Raji (cell line): ENCODE measurements around the gene CORO2B.

Source experiments
- POLR2A ChIP-seq: IDR thresholded peaks from 2 replicates; pipeline ENCODE4 v1.6.1; 2011; ENCODE audit warnings: low read depth, low read length, control low read depth; ENCODE audit not compliant: insufficient read depth

Gene CORO2B

DNA sequence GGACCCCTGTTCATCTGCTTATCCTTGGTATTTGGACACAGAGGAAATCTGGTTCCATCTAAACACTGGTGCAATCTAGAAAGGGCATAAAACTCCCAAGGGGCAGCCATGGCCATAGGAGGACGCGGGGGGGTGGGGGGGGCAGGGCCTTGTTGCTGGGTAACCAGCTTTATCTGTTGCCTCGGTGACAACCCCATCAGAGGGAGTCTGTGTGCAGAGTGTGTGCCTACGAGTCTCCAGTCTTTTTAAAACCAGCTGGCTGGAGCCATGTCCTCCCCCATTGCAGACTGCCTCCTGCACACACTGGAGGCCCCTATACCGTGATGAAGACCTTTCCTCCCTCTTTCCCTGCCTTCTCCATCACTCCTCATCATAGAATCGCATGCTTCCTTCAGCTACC, 26.4 kb upstream of the CORO2B start:
- TF ChIP-seq POLR2A, result no peak

DNA sequence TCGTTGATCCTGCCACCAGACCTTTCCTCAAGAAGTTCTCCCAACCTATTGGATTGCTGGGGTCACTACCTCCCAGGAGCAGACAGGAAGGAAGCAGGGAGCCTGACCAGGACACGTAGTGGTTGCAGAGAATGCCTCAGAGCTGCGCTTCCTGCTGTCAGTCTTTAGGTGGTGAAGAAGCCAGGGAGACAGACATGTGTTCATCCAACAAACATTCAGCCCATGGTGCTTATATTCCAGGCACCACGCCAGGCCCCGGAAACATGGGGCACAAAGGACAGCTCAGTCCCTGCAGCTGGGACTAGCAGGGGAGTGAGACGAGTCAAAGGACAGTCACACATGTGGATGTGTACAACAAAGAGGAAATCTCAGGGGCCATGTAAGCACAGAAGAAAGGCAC, 26.0 kb upstream of the CORO2B start:
- TF ChIP-seq POLR2A, result no peak

DNA sequence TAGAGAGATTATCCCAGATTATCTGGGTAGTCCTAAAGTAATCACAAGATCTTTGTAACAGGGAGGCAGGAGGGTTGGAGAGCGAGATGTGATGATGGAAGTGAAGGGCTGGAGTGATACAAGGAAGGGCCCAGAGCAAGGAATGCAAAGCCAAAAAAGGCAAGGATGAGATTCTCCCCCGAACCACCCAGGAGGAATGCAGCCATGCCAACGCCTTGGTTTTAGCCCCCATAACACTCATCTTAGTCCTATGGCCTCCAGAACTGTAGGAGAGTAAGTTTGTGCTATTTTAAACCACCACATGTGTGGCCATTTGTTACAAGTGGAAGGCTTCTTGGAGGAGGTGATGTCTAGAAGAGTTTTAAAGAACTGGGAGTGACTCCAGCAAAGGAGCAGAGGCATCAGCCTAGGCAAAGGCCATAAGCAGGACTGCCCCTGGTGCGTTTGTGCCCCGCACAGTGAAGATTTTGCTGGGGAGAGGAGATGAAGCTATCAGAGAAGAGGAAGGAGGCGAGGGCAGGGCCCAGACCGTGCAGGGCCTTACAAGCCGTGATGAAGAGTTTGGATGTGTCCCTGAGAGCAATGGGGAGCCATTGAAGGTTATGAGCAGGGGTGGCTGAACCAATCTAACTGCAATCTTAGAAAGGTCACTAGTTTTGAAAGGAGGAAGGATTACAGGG, 25.3 kb upstream of the CORO2B start:
- no peak for TF ChIP-seq POLR2A

DNA sequence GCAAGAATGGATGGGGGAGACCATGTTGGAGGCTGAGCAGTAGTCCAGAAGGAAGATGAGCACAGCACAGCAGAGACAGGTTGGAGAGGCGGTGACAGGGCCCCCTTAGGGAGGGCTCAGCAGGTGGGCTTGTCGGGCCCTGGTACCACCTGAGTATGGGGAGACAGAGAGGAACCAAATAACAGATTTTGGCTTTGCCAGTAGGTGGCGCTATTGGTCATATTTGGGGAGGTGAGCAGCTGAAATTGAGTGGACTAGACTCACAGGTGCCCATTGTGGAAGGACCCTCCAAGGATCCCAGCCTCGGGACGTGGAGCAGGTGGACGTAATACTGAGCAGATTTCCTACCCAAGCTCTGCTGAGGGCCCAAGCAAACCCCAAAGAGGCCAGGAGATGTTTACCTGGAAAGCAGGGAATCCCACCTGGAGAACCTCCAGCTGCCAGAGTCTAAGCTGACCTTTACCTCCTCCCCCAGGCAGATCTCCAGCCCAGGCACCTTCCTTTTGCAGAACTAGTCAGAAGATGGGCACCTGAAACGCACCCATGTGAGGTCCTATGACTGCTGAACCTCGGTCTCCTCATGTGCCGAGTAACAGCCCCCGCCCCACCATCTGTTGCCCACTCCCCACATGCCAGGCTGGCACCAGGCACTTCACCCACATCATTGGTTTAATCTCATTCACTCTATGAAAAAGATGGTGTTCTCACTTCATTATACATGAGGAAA, 24.6 kb upstream of the CORO2B start:
- TF ChIP-seq POLR2A, result no peak

DNA sequence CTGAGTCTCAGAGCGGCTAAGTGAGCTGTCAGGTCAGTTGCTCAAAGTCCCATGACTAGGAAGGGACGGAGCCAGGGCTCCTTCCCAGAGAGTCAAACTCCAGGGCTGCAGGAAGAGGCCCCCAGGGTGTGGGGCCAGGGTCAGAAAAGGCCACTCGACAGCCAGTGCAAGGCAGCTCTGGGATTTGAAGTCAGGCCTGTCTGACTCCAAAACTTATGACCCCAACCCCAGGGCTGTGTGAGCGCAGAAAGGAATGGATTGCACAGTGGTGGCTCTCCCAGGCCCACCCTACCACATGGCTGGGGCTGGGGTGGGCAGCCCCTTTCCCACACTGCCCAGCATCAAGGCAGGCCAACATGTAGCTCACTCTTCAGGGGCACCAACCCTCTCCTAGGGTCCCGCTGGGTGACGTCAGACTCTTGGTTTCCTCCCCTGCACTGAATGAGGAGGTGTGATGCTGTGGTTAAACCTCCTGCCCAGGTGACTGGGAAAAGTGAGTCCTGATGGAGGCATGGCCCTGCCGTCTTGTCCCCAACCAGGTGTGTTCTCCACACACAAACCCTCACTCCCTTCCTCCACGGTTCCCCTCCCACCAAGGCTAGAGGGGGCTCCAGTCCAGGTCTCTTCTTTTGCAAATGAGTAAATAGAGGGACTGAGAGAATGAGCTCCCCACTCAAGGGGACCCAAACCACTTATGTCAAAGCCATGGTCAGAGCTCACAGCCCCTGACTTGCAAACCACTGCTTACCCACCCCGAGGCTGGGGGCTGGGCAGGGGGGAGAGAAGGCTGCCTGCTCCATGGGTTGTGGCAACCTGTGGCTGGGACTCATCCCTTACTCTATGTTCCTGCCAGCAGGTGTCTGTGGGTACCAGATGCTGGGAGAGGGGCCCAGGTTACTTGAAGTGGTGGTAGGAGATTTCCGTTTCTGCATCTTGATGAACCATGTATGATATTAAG, 23.8 kb upstream of the CORO2B start:
- no peak for TF ChIP-seq POLR2A

DNA sequence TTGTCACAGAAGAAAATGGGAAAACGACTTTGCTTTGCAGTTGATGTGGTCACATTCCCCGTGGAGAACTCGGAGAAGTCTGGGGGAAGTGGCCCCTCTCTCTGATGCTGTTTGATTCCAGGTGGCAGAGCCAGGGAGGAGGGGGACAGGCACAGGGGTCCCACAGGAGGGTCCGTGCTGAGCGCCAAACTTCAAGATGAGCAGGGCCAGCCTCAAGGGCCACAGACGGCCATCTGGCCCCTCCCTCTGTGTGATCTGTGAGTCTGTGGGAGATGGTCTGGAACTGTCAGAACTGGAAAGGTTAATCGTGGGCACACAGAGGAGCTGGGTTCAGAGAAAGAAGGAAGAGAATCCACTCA, 23.1 kb upstream of the CORO2B start:
- TF ChIP-seq POLR2A, result no peak

DNA sequence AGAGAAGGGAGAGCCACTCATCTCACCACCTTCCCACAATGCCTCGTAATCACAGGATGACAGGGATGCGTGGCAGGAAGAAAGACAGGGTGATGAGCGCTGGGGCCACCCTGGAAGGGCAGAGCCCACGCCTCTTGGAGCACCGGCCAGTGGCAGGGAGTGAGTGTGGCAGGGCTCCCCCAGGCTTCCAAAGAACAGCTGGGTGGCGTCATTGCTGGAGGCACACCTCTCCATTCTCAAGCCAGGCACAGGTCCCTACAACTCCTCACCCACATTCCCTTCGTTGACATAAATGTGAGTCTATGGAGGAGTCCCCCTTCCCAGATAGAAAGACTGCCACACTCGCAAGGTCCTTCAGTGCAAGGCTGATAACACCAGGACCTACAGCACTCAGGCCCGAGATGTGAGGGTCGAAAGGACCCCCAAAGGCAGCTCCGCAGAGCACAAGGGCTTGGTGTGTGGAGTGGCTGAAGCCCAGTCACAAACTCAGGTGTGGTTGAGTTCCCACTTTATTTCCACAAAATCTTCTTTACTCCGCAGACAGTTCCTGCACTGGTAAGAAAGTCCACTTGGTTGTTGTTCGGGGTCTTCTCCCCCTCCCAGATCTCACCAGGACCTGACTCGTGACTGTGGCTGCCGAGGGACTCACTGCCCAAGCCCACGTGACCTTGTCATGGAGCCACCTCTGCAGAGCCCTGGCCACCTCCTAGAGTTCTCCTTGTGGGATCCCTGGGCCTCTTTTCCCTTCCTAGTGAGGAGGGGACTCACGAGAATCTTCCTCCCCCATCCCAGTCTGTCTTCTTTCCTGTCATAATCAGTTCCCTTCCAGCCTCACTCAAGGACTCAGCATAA, 22.4 kb upstream of the CORO2B start:
- TF ChIP-seq POLR2A, result no peak

DNA sequence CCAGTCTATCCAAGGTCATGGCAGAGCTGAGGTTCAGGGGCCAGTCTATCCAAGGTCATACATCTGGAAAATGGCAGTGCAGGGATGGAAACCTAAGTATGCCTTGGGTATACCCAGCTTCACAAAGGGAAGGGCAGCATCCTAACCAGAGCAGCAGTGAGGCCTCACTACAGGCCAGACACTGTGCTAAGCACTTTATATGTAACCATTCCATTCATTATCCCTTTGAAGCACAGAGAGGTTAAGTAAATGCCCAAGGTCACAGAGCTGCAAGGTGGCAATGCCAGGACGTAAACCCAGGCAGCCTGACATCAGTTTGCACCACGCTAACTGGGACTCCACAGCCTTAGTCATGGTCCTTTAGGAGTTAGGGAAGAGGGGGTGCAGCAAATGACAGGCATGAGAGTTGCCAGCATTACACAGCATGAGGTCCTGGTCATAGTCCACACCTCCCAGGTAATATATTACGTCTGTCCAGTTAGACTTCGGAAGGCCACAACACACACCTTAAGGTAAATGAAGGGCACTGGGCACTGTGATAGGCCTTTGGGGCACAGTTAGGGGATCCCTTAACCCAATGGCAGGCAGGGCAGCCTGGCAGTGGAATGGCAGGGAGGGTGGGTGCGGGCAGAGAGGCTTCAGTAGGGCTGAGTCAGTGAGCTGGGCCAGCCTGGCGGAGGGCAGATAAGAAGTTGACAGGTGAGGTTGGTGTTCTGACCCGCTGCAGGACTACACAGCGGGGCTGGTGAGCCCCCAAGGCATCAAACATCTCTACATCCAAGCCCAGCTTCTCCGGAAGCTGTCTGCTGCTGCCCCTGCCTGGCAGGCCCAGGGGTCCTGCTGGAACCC, 21.1 kb upstream of the CORO2B start:
- TF ChIP-seq POLR2A, result no peak

DNA sequence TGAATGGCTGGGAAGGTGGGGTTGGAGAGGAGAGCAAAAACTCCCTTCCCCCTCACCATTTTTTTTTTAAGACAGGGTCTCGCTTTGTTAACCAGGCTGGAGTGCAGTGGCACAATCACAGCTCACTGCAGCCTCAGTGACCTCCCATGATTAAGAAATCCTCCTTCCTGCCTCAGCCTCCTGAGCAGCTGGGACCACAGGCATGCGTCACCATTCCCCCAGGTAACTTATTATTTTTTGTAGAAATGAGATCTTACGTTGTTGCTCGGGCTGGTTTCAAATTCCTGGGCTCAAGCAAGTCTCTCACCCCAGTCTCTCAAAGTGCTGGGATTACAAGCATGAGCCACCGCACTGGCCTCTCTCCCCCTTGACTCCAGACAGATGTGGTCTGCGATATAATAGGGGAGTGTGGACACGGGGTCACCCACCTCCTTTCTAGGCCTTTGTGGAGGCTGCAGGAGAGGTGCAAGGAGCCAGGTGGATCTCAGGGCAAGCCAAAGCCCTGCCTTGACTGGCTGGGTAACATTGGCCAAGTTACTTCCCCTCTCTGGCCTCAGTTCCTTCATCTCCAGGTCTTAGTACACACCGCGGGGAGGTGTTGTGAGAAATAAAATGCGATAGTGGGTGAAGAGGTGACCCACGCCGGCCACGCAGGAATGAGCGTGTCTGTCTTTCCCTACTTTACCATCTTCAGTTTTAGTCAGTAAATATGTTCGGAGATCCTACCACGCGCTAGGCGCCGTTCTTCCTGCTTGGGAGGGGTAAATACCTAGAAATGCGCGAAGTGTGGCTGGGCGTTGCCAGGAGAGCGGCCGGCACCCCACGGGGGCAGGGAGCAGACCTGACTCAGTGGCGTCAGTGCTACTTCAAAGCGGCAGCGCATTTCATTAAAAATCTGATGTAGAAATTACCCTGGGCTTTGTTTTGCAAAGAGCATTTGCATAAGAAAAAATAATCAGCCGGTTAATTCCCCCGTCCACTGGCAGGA, 20.2 kb upstream of the CORO2B start:
- TF ChIP-seq POLR2A, result no peak

DNA sequence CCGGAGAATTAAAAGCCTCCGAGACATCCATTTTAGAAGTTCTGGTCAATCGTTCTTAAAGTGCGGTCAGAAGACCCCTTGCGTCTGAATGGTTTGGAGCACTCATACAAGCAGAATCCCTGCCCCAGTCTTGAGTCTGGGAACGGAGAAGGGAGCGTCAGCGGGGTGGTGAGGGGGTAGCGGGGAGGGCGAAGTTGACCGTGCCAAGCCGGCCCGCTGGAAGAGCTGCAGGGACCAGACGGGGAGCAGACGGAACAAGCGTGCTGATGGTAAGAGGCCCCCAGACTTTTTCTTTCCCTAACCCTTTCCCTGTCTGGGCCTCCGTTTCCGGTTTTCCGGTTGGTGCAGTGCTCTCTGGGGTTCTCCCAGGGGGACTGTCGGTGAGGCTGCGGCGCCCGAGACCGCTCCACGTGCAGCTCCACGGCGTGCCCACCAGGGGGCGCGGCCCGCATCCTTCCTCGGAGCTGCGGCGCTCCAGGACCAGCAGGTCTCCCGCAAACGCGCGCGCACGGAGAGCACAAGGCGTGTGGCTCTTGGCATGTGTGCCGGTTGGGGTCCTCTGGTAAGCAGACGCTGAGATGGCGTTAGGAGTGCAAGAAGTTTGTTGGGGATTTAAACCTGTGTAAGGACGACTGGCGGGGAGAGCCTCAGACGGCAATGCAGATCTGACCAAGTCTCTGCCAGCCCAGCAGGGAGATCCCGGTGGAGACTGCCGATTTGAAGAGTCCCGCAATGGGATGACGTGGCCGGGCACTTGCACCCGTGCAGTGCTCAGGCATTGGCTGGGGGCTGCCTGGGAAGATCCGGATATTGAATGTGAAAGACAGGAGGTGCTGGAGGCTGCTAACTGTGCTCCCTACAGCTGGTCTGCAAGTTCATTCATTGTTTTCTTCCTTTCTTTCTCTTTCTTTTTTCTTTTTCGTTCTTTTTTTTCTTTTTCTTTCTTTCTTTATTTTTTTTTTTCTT, 19.2 kb upstream of the CORO2B start:
- 0 out of 2 replicates have a peak, but pooled peaks have one; percentile 34 for TF ChIP-seq POLR2A

DNA sequence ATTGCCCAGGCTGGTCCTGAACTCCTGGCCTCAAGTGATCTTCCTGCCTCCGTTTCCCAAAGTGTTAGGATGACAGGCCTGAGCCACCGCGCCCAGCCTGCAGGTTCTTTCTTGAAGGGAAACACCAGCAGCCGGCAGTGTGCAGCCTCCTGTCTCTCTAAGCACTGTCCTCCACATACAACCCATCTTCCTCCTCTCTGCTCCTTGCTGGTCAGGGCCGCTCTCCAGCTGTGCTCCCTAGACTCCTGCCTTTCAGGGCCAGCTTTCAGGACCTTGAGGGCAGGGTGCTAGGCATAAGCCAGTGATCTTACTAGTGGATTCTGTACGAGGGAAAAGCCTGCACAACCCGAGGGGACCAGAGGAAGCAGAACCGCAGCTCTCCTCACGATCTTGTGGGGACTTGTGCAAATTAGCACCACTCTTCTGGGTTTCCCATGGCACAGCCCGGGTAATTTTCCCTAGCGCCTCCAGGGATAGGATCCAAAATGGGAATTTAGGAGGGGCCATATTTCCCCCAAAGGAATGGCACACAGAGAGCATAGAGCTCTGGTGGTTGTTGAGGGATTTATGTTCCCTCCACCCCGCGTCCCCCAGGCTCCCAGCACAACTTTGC, 18.2 kb upstream of the CORO2B start:
- no peak for TF ChIP-seq POLR2A
